ENCODE data around the gene SLC2A5.

SLC2A5 gene

GRCh38 chr1:9016455-9016854, 53.0 kb downstream of the SLC2A5 start:
- TF ChIP-seq SPI1 (IDR thresholded peaks at IDR 0.05; ENCODE audit: borderline replicate concordance, low read depth) (no peak), GABPA (IDR thresholded peaks at IDR 0.05; ENCODE audit: low read depth) (no peak), CTCF (IDR thresholded peaks at IDR 0.05; ENCODE audit: insufficient read depth, low read length) (no peak), POLR2AphosphoS5 (IDR thresholded peaks at IDR 0.05; ENCODE audit: low read depth) (no peak), REST (IDR thresholded peaks at IDR 0.05; ENCODE audit: insufficient replicate concordance, low read depth) (no peak)
- Histone ChIP-seq H3K27ac (replicated peaks) (no peak overlapping the region), H3K4me3 (replicated peaks; ENCODE audit: insufficient read depth, low read length) (no peak overlapping the region), H3K27me3 (ENCODE audit: insufficient read depth, poor library complexity, severe bottlenecking) (no peaks in the 10 kb centered on the region)
- DNase-seq (ENCODE audit: low read depth in 1 of 2, low spot score in 1 of 2), result no peak

GRCh38 chr1:9014475-9015375, 54.7 kb downstream of the SLC2A5 start:
- DNase-seq (ENCODE audit: low read depth in 1 of 2, low spot score in 1 of 2), result no peak
- H3K4me3 ChIP-seq (replicated peaks; ENCODE audit: insufficient read depth, low read length), result no peak overlapping the region
- TF ChIP-seq POLR2AphosphoS5 (IDR thresholded peaks at IDR 0.05; ENCODE audit: low read depth) (no peak), GABPA (IDR thresholded peaks at IDR 0.05; ENCODE audit: low read depth) (no peak), CTCF (IDR thresholded peaks at IDR 0.05; ENCODE audit: insufficient read depth, low read length) (no peak), REST (IDR thresholded peaks at IDR 0.05; ENCODE audit: insufficient replicate concordance, low read depth) (no peak), SPI1 (IDR thresholded peaks at IDR 0.05; ENCODE audit: borderline replicate concordance, low read depth) (no peak)
- no peaks in the 10 kb centered on the region for H3K27me3 ChIP-seq (ENCODE audit: insufficient read depth, poor library complexity, severe bottlenecking)
- H3K27ac ChIP-seq (replicated peaks), result no peak overlapping the region

GRCh38 chr1:9013819-9014218, 55.6 kb downstream of the SLC2A5 start:
- DNase-seq (ENCODE audit: low read depth in 1 of 2, low spot score in 1 of 2), result no peak
- H3K27me3 ChIP-seq (ENCODE audit: insufficient read depth, poor library complexity, severe bottlenecking), result no peaks in the 10 kb centered on the region
- H3K27ac ChIP-seq (replicated peaks), result no peak overlapping the region
- TF ChIP-seq GABPA (IDR thresholded peaks at IDR 0.05; ENCODE audit: low read depth) (no peak), SPI1 (IDR thresholded peaks at IDR 0.05; ENCODE audit: borderline replicate concordance, low read depth) (no peak), REST (IDR thresholded peaks at IDR 0.05; ENCODE audit: insufficient replicate concordance, low read depth) (no peak), POLR2AphosphoS5 (IDR thresholded peaks at IDR 0.05; ENCODE audit: low read depth) (no peak), CTCF (IDR thresholded peaks at IDR 0.05; ENCODE audit: insufficient read depth, low read length) (no peak)
- no peak overlapping the region for H3K4me3 ChIP-seq (replicated peaks; ENCODE audit: insufficient read depth, low read length)

Data from HL-60 (cell line).